Thyroid gland (tissue), 4 donors: ENCODE data around the gene CTSE.

Experiments
- POLR2A ChIP-seq, 2 donors: fragments of 450-650 bp; IDR thresholded peaks; one replicate each; pipeline ENCODE4 v1.6.1; 2017; ENCODE audit warnings: antibody characterized with exemption in 2 of 2, mild to moderate bottlenecking in 2 of 2, moderate library complexity in 1 of 2
- TF ChIP-seq, protein P1 (sequence below), 6 experiments: fragments of 200-600 bp in 3 of 6; fragments of 450-650 bp in 3 of 6; sonication (generic) in 3 of 6; IDR thresholded peaks; one replicate each; pipeline ENCODE4 v1.5.1; 2016 to 2019; ENCODE audit warnings: antibody characterized with exemption in 6 of 6, mild to moderate bottlenecking in 2 of 6, inconsistent platforms in 1 of 6, moderate library complexity in 1 of 6

DNA sequence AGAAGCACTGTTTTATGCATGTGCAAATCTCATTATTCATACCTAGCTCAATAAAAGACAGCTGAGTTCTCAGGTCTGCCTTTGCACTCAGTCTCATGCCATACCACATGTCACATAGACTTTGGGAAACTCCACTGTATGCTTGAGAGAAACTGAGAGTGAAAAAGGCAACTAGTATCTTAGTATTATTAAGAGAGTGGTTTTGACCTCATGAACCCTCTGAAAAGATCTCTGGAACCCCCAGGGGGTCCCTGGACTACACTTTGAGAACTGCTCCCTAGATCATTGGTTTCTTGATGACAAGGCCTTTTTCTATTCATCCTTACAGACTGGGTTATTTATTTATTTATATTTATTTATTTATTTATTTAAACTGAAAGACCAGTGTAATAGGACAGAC lies 25.6 kb upstream of the CTSE start:
- TF ChIP-seq POLR2A (IDR thresholded peaks at IDR 0.05), result no peak
- TF ChIP-seq, protein P1, sequence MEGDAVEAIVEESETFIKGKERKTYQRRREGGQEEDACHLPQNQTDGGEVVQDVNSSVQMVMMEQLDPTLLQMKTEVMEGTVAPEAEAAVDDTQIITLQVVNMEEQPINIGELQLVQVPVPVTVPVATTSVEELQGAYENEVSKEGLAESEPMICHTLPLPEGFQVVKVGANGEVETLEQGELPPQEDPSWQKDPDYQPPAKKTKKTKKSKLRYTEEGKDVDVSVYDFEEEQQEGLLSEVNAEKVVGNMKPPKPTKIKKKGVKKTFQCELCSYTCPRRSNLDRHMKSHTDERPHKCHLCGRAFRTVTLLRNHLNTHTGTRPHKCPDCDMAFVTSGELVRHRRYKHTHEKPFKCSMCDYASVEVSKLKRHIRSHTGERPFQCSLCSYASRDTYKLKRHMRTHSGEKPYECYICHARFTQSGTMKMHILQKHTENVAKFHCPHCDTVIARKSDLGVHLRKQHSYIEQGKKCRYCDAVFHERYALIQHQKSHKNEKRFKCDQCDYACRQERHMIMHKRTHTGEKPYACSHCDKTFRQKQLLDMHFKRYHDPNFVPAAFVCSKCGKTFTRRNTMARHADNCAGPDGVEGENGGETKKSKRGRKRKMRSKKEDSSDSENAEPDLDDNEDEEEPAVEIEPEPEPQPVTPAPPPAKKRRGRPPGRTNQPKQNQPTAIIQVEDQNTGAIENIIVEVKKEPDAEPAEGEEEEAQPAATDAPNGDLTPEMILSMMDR (IDR thresholded peaks at IDR 0.05), result no peak
